Fibroblast of the aortic adventitia (primary cell): ENCODE data around the gene CA5A. TPM values are rescaled to one million over a fixed set of nuclear protein-coding genes. Genes with fewer than 3 reads are reported as not detected.

ENCODE experiments used
- DNase-seq: peaks from one replicate; pipeline ENCODE4 v3.0.0-alpha.2; 2010; ENCODE audit warnings: low read depth
- H3K4me3 ChIP-seq: 2 replicates; pipeline ENCODE4 v1.5.1; 2011; ENCODE audit warnings: low read depth, mild to moderate bottlenecking, control low read depth, low read length, moderate library complexity
- CTCF ChIP-seq: IDR thresholded peaks from 2 replicates; pipeline ENCODE4 v1.5.1; 2011; ENCODE audit warnings: mild to moderate bottlenecking, low read length, control low read depth, inconsistent platforms; ENCODE audit not compliant: insufficient read depth
- total RNA-seq: library from RNA; depleted of rRNA; stranded (reverse); fragments of >200 nt; gene quantifications from 2 replicates; pipeline ENCODE4 v1.2.3, GENCODE V29; 2012; ENCODE audit warnings: low replicate concordance

CA5A gene
- total RNA-seq, 1 donor, result not detected

- TF ChIP-seq CTCF, result no peak
- no peak for DNase-seq
These were observed 11.3 kb downstream of the CA5A start for GRCh38 chr16:87924811-87925670.

GRCh38 chr16:87924041-87924810, 12.1 kb downstream of the CA5A start:
- no peak overlapping the region for H3K4me3 ChIP-seq
- no peak for TF ChIP-seq CTCF
- no peak for DNase-seq

More at GRCh38 chr16:87924811-87925670, 11.3 kb downstream of the CA5A start:
- no peak overlapping the region for H3K4me3 ChIP-seq

- H3K4me3 ChIP-seq, result no peak overlapping the region
- no peak for DNase-seq
- TF ChIP-seq CTCF, result no peak
These were observed 14.0 kb downstream of the CA5A start for GRCh38 chr16:87922250-87922871.

GRCh38 chr16:87921236-87921773, 15.0 kb downstream of the CA5A start:
- no peak overlapping the region for H3K4me3 ChIP-seq
- TF ChIP-seq CTCF, result no peak
- no peak for DNase-seq

- no peak for TF ChIP-seq CTCF
- DNase-seq, result no peak
- H3K4me3 ChIP-seq, result no peak overlapping the region
These were observed 16.7 kb downstream of the CA5A start for GRCh38 chr16:87919681-87919994.

- DNase-seq, result peak; percentile 45
- no peak overlapping the region for H3K4me3 ChIP-seq
These were observed 17.3 kb downstream of the CA5A start for GRCh38 chr16:87918866-87919680.

More at GRCh38 chr16:87918866-87919680, 17.3 kb downstream of the CA5A start:
- TF ChIP-seq CTCF, result no peak
